Gastroesophageal sphincter (tissue), 4 donors: ENCODE measurements around the gene CERCAM. TPM values are rescaled to one million over a fixed set of nuclear protein-coding genes. Genes with fewer than 3 reads are reported as not detected.
A peak's percentile ranks its signal among the peaks of the same experiment; 100 is the strongest.
"Not testable (repeated sequence)": the region's sequence is repeated elsewhere in the genome, so short reads cannot be mapped to it uniquely, and the experiment has no call there.

ENCODE experiments used
- ATAC-seq: fragments of 150-250 bp; one replicate; pipeline ENCODE4 v1.9.1; 2016; ENCODE audit warnings: mild to moderate bottlenecking, moderate library complexity
- H3K27ac ChIP-seq, 4 donors: fragments of 200-600 bp; sonication (generic) in 3 of 4; 1 replicate in 3 of 4; 2 replicates in 1 of 4; pipeline ENCODE4 v1.5.1; 2016 to 2019
- H3K27me3 ChIP-seq: fragments of 200-600 bp; sonication (generic); one replicate; pipeline ENCODE4 v1.5.1; 2019
- H3K36me3 ChIP-seq, 2 donors: fragments of 200-600 bp; sonication (generic); one replicate each; pipeline ENCODE4 v1.5.1; 2019; ENCODE audit warnings: control low read depth in 1 of 2
- H3K4me1 ChIP-seq, 3 donors: fragments of 200-600 bp; sonication (generic); 1 replicate in 2 of 3; 2 replicates in 1 of 3; pipeline ENCODE4 v1.5.1; 2016 to 2019; ENCODE audit warnings: control low read depth in 2 of 3
- H3K4me3 ChIP-seq, 2 donors: fragments of 200-600 bp; sonication (generic); one replicate each; pipeline ENCODE4 v1.5.1; 2019; ENCODE audit warnings: mild to moderate bottlenecking in 1 of 2, moderate library complexity in 1 of 2
- H3K9me3 ChIP-seq, 3 donors: fragments of 200-600 bp; sonication (generic); one replicate each; pipeline ENCODE4 v1.5.1; 2017 to 2019; ENCODE audit warnings: control low read depth in 2 of 3
- CTCF ChIP-seq, 4 experiments: fragments of 200-600 bp in 2 of 4; fragments of 450-650 bp in 2 of 4; sonication (generic) in 1 of 4; IDR thresholded peaks; one replicate each; pipeline ENCODE4 v1.5.1; 2017 to 2019; ENCODE audit warnings: antibody characterized with exemption in 4 of 4, mild to moderate bottlenecking in 2 of 4, moderate library complexity in 2 of 4
- EP300 ChIP-seq: sonication (generic); formaldehyde crosslinking; IDR thresholded peaks from one replicate; pipeline ENCODE4 v1.6.1; 2017; ENCODE audit warnings: antibody characterized with exemption, mild to moderate bottlenecking
- POLR2A ChIP-seq, 2 donors: fragments of 450-650 bp; IDR thresholded peaks; one replicate each; pipeline ENCODE4 v1.6.1; 2017; ENCODE audit warnings: antibody characterized with exemption in 2 of 2, mild to moderate bottlenecking in 2 of 2, moderate library complexity in 1 of 2
- POLR2AphosphoS5 ChIP-seq: sonication (generic); formaldehyde crosslinking; IDR thresholded peaks from one replicate; pipeline ENCODE4 v1.6.1; 2017; ENCODE audit warnings: antibody characterized with exemption
- WGBS, 2 donors: methylation state at CpG; one replicate each; pipeline ENCODE4 v1.1.5; 2018; ENCODE audit warnings: low coverage in 1 of 2; 5-methylcytosine and 5-hydroxymethylcytosine counted together
- total RNA-seq, 4 donors: library from RNA; depleted of rRNA; stranded (reverse); fragments of >200 nt; gene quantifications; one replicate each; pipeline ENCODE4 v1.1.0, GENCODE V29; 2016

CERCAM gene
- total RNA-seq, 4 donors from 2014 or later: 18.0 to 30.0 (median 28.1) TPM

- Histone ChIP-seq H3K27ac (no peak overlapping the region), H3K4me3 (no peak overlapping the region), H3K36me3 (no peaks in the 10 kb centered on the region), H3K9me3 (no peaks in the 10 kb centered on the region), H3K4me1 (peaks cover 0 to 9% (median 0%) of the 10 kb centered on the region in 3 donors), H3K27me3 (peaks cover 80% of the 10 kb centered on the region)
- no peak for ATAC-seq
- 12% methylated on average over 5 of the region's 13 CpGs; no CpG with 5 or more reads in 1 of the 2 donors for WGBS, 2 donors
- TF ChIP-seq POLR2A (IDR thresholded peaks at IDR 0.05) (no peak), CTCF (IDR thresholded peaks at IDR 0.05) (peak in 3 of 4 experiments; percentile 42 to 55 (median 47)), POLR2AphosphoS5 (no peak)
Observed at GRCh38 chr9:128412120-128412790, 8.4 kb upstream of the CERCAM start.

- not testable (repeated sequence) for H3K4me3 ChIP-seq, H3K9me3 ChIP-seq, H3K27ac ChIP-seq, H3K36me3 ChIP-seq, H3K4me1 ChIP-seq, ATAC-seq
- H3K27me3 ChIP-seq: peaks cover 65% of the 10 kb centered on the region
- 80 to 82% methylated on average over 13 of the region's 13 CpGs for WGBS, 2 donors
Observed at GRCh38 chr9:128413728-128414127, 6.9 kb upstream of the CERCAM start.

- H3K4me1 ChIP-seq: peaks cover 0 to 12% (median 8%) of the 10 kb centered on the region in 3 donors
- no peak overlapping the region for H3K27ac ChIP-seq
- no peak overlapping the region for H3K4me3 ChIP-seq
- ATAC-seq: no peak
- TF ChIP-seq EP300 (no peak), CTCF (IDR thresholded peaks at IDR 0.05) (no peak), POLR2AphosphoS5 (no peak), POLR2A (IDR thresholded peaks at IDR 0.05) (no peak)
- WGBS, 2 donors: 70% methylated on average over 2 of the region's 3 CpGs; no CpG with 5 or more reads in 1 of the 2 donors
- peaks cover 58% of the 10 kb centered on the region for H3K27me3 ChIP-seq
- H3K36me3 ChIP-seq: no peaks in the 10 kb centered on the region
- no peaks in the 10 kb centered on the region for H3K9me3 ChIP-seq
Observed at GRCh38 chr9:128414461-128414860, 6.2 kb upstream of the CERCAM start.

GRCh38 chr9:128415281-128415680 lies 5.4 kb upstream of the CERCAM start:
- 76 to 90% methylated on average over 2 of the region's 2 CpGs for WGBS, 2 donors
- Histone ChIP-seq H3K4me1 (peaks cover 0 to 19% (median 10%) of the 10 kb centered on the region in 3 donors), H3K9me3 (no peaks in the 10 kb centered on the region), H3K27ac (no peak overlapping the region), H3K27me3 (peaks cover 58% of the 10 kb centered on the region), H3K4me3 (no peak overlapping the region), H3K36me3 (no peaks in the 10 kb centered on the region)
- no peak for TF ChIP-seq POLR2A (IDR thresholded peaks at IDR 0.05)
- no peak for TF ChIP-seq CTCF (IDR thresholded peaks at IDR 0.05)
- no peak for TF ChIP-seq EP300
- no peak for ATAC-seq

GRCh38 chr9:128416014-128416413 lies 4.6 kb upstream of the CERCAM start:
- Histone ChIP-seq H3K9me3 (no peaks in the 10 kb centered on the region), H3K4me3 (no peak overlapping the region), H3K27ac (no peak overlapping the region), H3K27me3 (peaks cover 58% of the 10 kb centered on the region), H3K4me1 (peaks cover 0 to 23% (median 10%) of the 10 kb centered on the region in 3 donors), H3K36me3 (no peaks in the 10 kb centered on the region)
- ATAC-seq: no peak
- 54 to 68% methylated on average over 4 to 5 of the region's 6 CpGs for WGBS, 2 donors
- TF ChIP-seq POLR2A (IDR thresholded peaks at IDR 0.05) (no peak), CTCF (IDR thresholded peaks at IDR 0.05) (no peak), POLR2AphosphoS5 (no peak), EP300 (no peak)
